ENCODE data around the gene UTS2B.

Gene UTS2B

GRCh38 chr3:191328962-191329653 lies 1.2 kb downstream of the UTS2B start, which contains the start of gene CCDC50:
Gene CCDC50 (plus strand): TSS chr3:191329394. CDS start chr3:191329675, 281 bp downstream.
- DNase-seq (ENCODE audit: low read depth in 1 of 2, low spot score in 1 of 2) = peak; percentile 88 to 92
- in situ Hi-C loops (cut with HindIII; ENCODE audit: low pct_unique_long_range_greater_than_20kb, low sequenced_read_pairs) = no loop called here
- no peak for TF ChIP-seq JUND (IDR thresholded peaks at IDR 0.05; ENCODE audit: low read depth)

- DNase-seq (ENCODE audit: low read depth in 1 of 2, low spot score in 1 of 2) = no peak
- in situ Hi-C loops (cut with HindIII; ENCODE audit: low pct_unique_long_range_greater_than_20kb, low sequenced_read_pairs) = no loop called here
These were observed 1.9 kb downstream of the UTS2B start for GRCh38 chr3:191328383-191328961.

GRCh38 chr3:191327526-191327925 lies 2.8 kb downstream of the UTS2B start:
- in situ Hi-C loops (cut with HindIII; ENCODE audit: low pct_unique_long_range_greater_than_20kb, low sequenced_read_pairs) = no loop called here

More at GRCh38 chr3:191328383-191328961, 1.9 kb downstream of the UTS2B start:
- TF ChIP-seq JUND (IDR thresholded peaks at IDR 0.05; ENCODE audit: low read depth) = no peak

GRCh38 chr3:191324936-191325335 lies 5.4 kb downstream of the UTS2B start:
- in situ Hi-C loops (cut with HindIII; ENCODE audit: low pct_unique_long_range_greater_than_20kb, low sequenced_read_pairs) = no loop called here
- TF ChIP-seq JUND (IDR thresholded peaks at IDR 0.05; ENCODE audit: low read depth) = no peak
- no peak for DNase-seq (ENCODE audit: low read depth in 1 of 2, low spot score in 1 of 2)

More at GRCh38 chr3:191327526-191327925, 2.8 kb downstream of the UTS2B start:
- DNase-seq (ENCODE audit: low read depth in 1 of 2, low spot score in 1 of 2) = no peak
- TF ChIP-seq JUND (IDR thresholded peaks at IDR 0.05; ENCODE audit: low read depth) = no peak

- peak in 1 of 2 experiments; percentile 33 for DNase-seq (ENCODE audit: low read depth in 1 of 2, low spot score in 1 of 2)
- TF ChIP-seq JUND (IDR thresholded peaks at IDR 0.05; ENCODE audit: low read depth) = no peak
- in situ Hi-C loops (cut with HindIII; ENCODE audit: low pct_unique_long_range_greater_than_20kb, low sequenced_read_pairs) = no loop called here
These were observed 9.1 kb downstream of the UTS2B start for GRCh38 chr3:191321019-191321767.

- in situ Hi-C loops (cut with HindIII; ENCODE audit: low pct_unique_long_range_greater_than_20kb, low sequenced_read_pairs) = no loop called here
These were observed 10.0 kb downstream of the UTS2B start for GRCh38 chr3:191320316-191320715.

GRCh38 chr3:191316876-191317603 lies 13.3 kb downstream of the UTS2B start:
- DNase-seq (ENCODE audit: low read depth in 1 of 2, low spot score in 1 of 2) = no peak
- TF ChIP-seq JUND (IDR thresholded peaks at IDR 0.05; ENCODE audit: low read depth) = no peak
- in situ Hi-C loops (cut with HindIII; ENCODE audit: low pct_unique_long_range_greater_than_20kb, low sequenced_read_pairs) = no loop called here

More at GRCh38 chr3:191320316-191320715, 10.0 kb downstream of the UTS2B start:
- no peak for DNase-seq (ENCODE audit: low read depth in 1 of 2, low spot score in 1 of 2)
- TF ChIP-seq JUND (IDR thresholded peaks at IDR 0.05; ENCODE audit: low read depth) = no peak

- no peak for DNase-seq (ENCODE audit: low read depth in 1 of 2, low spot score in 1 of 2)
- in situ Hi-C loops (cut with HindIII; ENCODE audit: low pct_unique_long_range_greater_than_20kb, low sequenced_read_pairs) = no loop called here
- TF ChIP-seq JUND (IDR thresholded peaks at IDR 0.05; ENCODE audit: low read depth) = no peak
These were observed 16.1 kb downstream of the UTS2B start for GRCh38 chr3:191314109-191314728.

- DNase-seq (ENCODE audit: low read depth in 1 of 2, low spot score in 1 of 2) = no peak
- TF ChIP-seq JUND (IDR thresholded peaks at IDR 0.05; ENCODE audit: low read depth) = no peak
- in situ Hi-C loops (cut with HindIII; ENCODE audit: low pct_unique_long_range_greater_than_20kb, low sequenced_read_pairs) = no loop called here
These were observed 17.0 kb downstream of the UTS2B start for GRCh38 chr3:191313296-191313695.

- in situ Hi-C loops (cut with HindIII; ENCODE audit: low pct_unique_long_range_greater_than_20kb, low sequenced_read_pairs) = no loop called here
- DNase-seq (ENCODE audit: low read depth in 1 of 2, low spot score in 1 of 2) = no peak
- TF ChIP-seq JUND (IDR thresholded peaks at IDR 0.05; ENCODE audit: low read depth) = no peak
These were observed 23.0 kb downstream of the UTS2B start for GRCh38 chr3:191307341-191307740.

GRCh38 chr3:191306428-191306827 lies 23.9 kb downstream of the UTS2B start:
- no peak for DNase-seq (ENCODE audit: low read depth in 1 of 2, low spot score in 1 of 2)
- no peak for TF ChIP-seq JUND (IDR thresholded peaks at IDR 0.05; ENCODE audit: low read depth)
- in situ Hi-C loops (cut with HindIII; ENCODE audit: low pct_unique_long_range_greater_than_20kb, low sequenced_read_pairs) = no loop called here

GRCh38 chr3:191303596-191303995 lies 26.7 kb downstream of the UTS2B start:
- TF ChIP-seq JUND (IDR thresholded peaks at IDR 0.05; ENCODE audit: low read depth) = no peak
- no peak for DNase-seq (ENCODE audit: low read depth in 1 of 2, low spot score in 1 of 2)
- in situ Hi-C loops (cut with HindIII; ENCODE audit: low pct_unique_long_range_greater_than_20kb, low sequenced_read_pairs) = no loop called here
